ENCODE data around the gene C3orf70.

C3orf70 gene

DNA sequence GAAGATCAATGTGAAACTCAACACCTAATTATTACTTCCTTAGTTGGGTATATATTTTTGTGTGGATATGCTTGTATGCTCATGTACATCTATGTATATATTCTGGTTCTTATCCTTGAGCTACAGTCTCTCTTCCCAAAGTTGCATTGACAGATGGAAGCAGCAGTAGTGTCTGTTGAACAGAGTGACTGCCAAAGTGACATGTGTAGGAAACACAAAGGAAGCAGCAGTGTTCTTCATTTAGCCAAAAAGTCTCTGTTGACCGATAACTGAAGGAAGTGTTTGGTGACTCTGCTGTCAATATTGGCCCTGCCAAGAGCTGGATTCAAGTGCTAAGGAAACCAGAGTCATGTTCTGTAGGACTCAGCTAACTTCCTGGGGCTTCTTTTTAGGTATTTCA, 123.8 kb downstream of the C3orf70 start:
- H3K9me3 ChIP-seq (ENCODE audit: control insufficient read depth, low read length) = no peaks in the 10 kb centered on the region
- no peaks in the 10 kb centered on the region for H3K4me1 ChIP-seq (ENCODE audit: control insufficient read depth, insufficient read depth, low read length, poor library complexity, severe bottlenecking)
- no peak overlapping the region for H3K4me3 ChIP-seq (ENCODE audit: extremely low read depth, insufficient read depth, low read length, poor library complexity, severe bottlenecking)
- 93 to 100% methylated on average over 1 of the region's 1 CpG for WGBS, 2 experiments (ENCODE audit: insufficient coverage in 2 of 2)
- H3K27ac ChIP-seq (ENCODE audit: low read depth, low read length, severe bottlenecking) = no peak overlapping the region
- peaks cover 9% of the 10 kb centered on the region for H3K36me3 ChIP-seq (ENCODE audit: control insufficient read depth, insufficient read depth, low read length)

DNA sequence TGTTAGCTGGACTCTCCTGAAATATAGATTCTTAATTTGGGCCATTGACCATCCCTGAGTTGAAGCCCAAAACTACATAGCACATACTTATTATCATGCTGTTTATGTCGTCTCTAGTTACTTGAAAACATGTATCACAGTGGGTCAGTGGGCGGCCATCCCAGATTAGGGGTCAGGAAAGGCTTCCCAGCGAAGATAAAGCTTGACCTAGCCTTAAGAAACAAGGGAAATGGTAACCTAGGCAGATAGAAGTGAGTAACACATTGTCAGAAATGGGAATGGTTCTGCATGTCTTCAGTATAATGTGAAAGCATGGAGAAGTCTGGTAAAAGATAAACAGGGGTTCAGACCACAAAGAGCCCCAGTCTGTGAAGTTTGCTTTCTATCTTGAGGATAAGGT, 124.7 kb downstream of the C3orf70 start:
- H3K4me1 ChIP-seq (ENCODE audit: control insufficient read depth, insufficient read depth, low read length, poor library complexity, severe bottlenecking) = no peaks in the 10 kb centered on the region
- no peaks in the 10 kb centered on the region for H3K9me3 ChIP-seq (ENCODE audit: control insufficient read depth, low read length)
- H3K4me3 ChIP-seq (ENCODE audit: extremely low read depth, insufficient read depth, low read length, poor library complexity, severe bottlenecking) = no peak overlapping the region
- WGBS, 2 experiments (ENCODE audit: insufficient coverage in 2 of 2) = 74 to 100% methylated on average over 1 to 2 of the region's 3 CpGs
- peaks cover 9% of the 10 kb centered on the region for H3K36me3 ChIP-seq (ENCODE audit: control insufficient read depth, insufficient read depth, low read length)
- H3K27ac ChIP-seq (ENCODE audit: low read depth, low read length, severe bottlenecking) = no peak overlapping the region
